GM12878 (cell line): ENCODE data around the gene COL16A1. TPM values are rescaled to one million over a fixed set of nuclear protein-coding genes. Genes with fewer than 3 reads are reported as not detected.

Source experiments
- BCL11A ChIP-seq: IDR thresholded peaks from 2 replicates; pipeline ENCODE4 v1.6.1; 2011; ENCODE audit warnings: low read depth, low read length
- BCL3 ChIP-seq: IDR thresholded peaks from 2 replicates; pipeline ENCODE4 v1.6.1; 2011; ENCODE audit warnings: borderline replicate concordance, low read depth, mild to moderate bottlenecking, moderate library complexity, low read length; ENCODE audit not compliant: insufficient read depth, poor library complexity, severe bottlenecking
- BMI1 ChIP-seq: fragments of 450-650 bp; IDR thresholded peaks from 2 replicates; pipeline ENCODE4 v1.6.1; 2016; ENCODE audit warnings: mild to moderate bottlenecking, moderate library complexity, borderline replicate concordance
- BRCA1 ChIP-seq: IDR thresholded peaks from 2 replicates; pipeline ENCODE4 v1.6.1; 2011; ENCODE audit warnings: low read depth, low read length, improper control_type of control experiment
- CEBPZ ChIP-seq: fragments of 150-350 bp; IDR thresholded peaks from 2 replicates; pipeline ENCODE4 v1.6.1; 2016; ENCODE audit warnings: low read depth, low read length
- CHD1 ChIP-seq: IDR thresholded peaks from 2 replicates; pipeline ENCODE4 v1.6.1; 2012; ENCODE audit warnings: low read depth, low read length, improper control_type of control experiment
- E2F8 ChIP-seq: fragments of 450-650 bp; IDR thresholded peaks from 2 replicates; pipeline ENCODE4 v1.6.1; 2018; ENCODE audit warnings: mild to moderate bottlenecking, low read depth, moderate library complexity; ENCODE audit not compliant: partially characterized antibody
- EZH2 ChIP-seq: IDR thresholded peaks from 2 replicates; pipeline ENCODE4 v1.6.1; 2012; ENCODE audit warnings: low read depth, mild to moderate bottlenecking, control low read depth, inconsistent platforms, low read length, borderline replicate concordance; ENCODE audit not compliant: control insufficient read depth
- HCFC1 ChIP-seq: fragments of 150-350 bp; IDR thresholded peaks from 2 replicates; pipeline ENCODE4 v1.6.1; 2014; ENCODE audit warnings: low read length
- JUNB ChIP-seq: IDR thresholded peaks from 2 replicates; pipeline ENCODE4 v1.6.1; 2016; ENCODE audit warnings: antibody characterized with exemption, mild to moderate bottlenecking
- MEF2B ChIP-seq: fragments of 450-650 bp; IDR thresholded peaks from 2 replicates; pipeline ENCODE4 v1.6.1; 2018; ENCODE audit warnings: mild to moderate bottlenecking, moderate library complexity; ENCODE audit not compliant: partially characterized antibody, poor library complexity, severe bottlenecking
- PAX8 ChIP-seq: fragments of 450-650 bp; IDR thresholded peaks from 2 replicates; pipeline ENCODE4 v1.6.1; 2017; ENCODE audit warnings: mild to moderate bottlenecking, moderate library complexity
- PBX3 ChIP-seq: IDR thresholded peaks from 2 replicates; pipeline ENCODE4 v1.6.1; 2011; ENCODE audit warnings: mild to moderate bottlenecking, low read depth, low read length, moderate library complexity; ENCODE audit not compliant: insufficient replicate concordance
- POLR2A ChIP-seq: IDR thresholded peaks from 2 replicates; pipeline ENCODE4 v1.6.1; 2011; ENCODE audit warnings: low read depth, mild to moderate bottlenecking, low read length
- POU2F2 ChIP-seq: IDR thresholded peaks from 3 replicates; pipeline ENCODE4 v1.6.1; 2011; ENCODE audit warnings: low read depth, mild to moderate bottlenecking, low read length, borderline replicate concordance
- RBBP5 ChIP-seq: fragments of 200-600 bp; sonication (generic); conservative IDR thresholded peaks from 2 replicates; pipeline ENCODE4 v1.6.1; 2016
- TCF12 ChIP-seq: IDR thresholded peaks from 2 replicates; pipeline ENCODE4 v1.6.1; 2011; ENCODE audit warnings: low read depth, mild to moderate bottlenecking, low read length
- YY1 ChIP-seq: IDR thresholded peaks from 2 replicates; pipeline ENCODE4 v1.6.1; 2011; ENCODE audit warnings: low read depth, mild to moderate bottlenecking, low read length
- ZBED1 ChIP-seq: IDR thresholded peaks from 2 replicates; pipeline ENCODE4 v1.6.1; 2016; ENCODE audit warnings: borderline replicate concordance
- ZBTB33 ChIP-seq: fragments of 450-650 bp; IDR thresholded peaks from 2 replicates; pipeline ENCODE4 v1.6.1; 2017; ENCODE audit warnings: mild to moderate bottlenecking
- ZNF217 ChIP-seq: fragments of 450-650 bp; IDR thresholded peaks from 2 replicates; pipeline ENCODE4 v1.6.1; 2017; ENCODE audit warnings: antibody characterized with exemption, mild to moderate bottlenecking
- polyA plus RNA-seq, 11 experiments: library from polyadenylated mRNA; depleted of rRNA in 4 of 11; unstranded in 6 of 11; stranded (reverse) in 5 of 11; fragments of >200 nt; fragmentation: Nextera tagmentation in 4 of 11; fragmentation: Illumina TruSeq in 1 of 11; extraction: Ambion mirVana in 4 of 11; extraction: Trizol in 1 of 11; gene quantifications; 1 replicate in 1 of 11; 2 replicates in 10 of 11; pipeline versions ENCODE4 v1.2.1 to v1.2.3, GENCODE V29; 2011 to 2016; ENCODE audit warnings: inconsistent platforms in 2 of 11, missing spikeins in 2 of 11, low read depth in 1 of 11
- total RNA-seq, 4 experiments: library from RNA; depleted of rRNA in 3 of 4; stranded (reverse); fragments of >200 nt in 3 of 4; fragmentation: Illumina TruSeq in 1 of 4; extraction: Trizol in 1 of 4; gene quantifications; 2 replicates each; pipeline versions ENCODE4 v1.2.1 to v1.2.3, GENCODE V29; 2013 to 2021

COL16A1 gene
- total and polyA plus RNA-seq, 10 of the 15 experiments (the other 5 are each of a cell fraction or from before 2014, with no cell fraction given) = 0.02 to 3.7 (median 0.59) TPM

- TF ChIP-seq ZBTB33 (no peak), BCL11A (no peak), E2F8 (no peak), ZBED1 (no peak), CHD1 (no peak), JUNB (no peak), TCF12 (no peak), POU2F2 (no peak), RBBP5 (no peak), BRCA1 (no peak), POLR2A (no peak), BCL3 (no peak), HCFC1 (no peak), MEF2B (no peak), ZNF217 (no peak), YY1 (peak; percentile 79), EZH2 (no peak), BMI1 (no peak), PAX8 (no peak), CEBPZ (no peak), PBX3 (no peak)
Observed at GRCh38 chr1:31643976-31644559, 59.7 kb downstream of the COL16A1 start (continued).
